Panc1 (cell line): Measurements from ENCODE around the gene ELAVL4. TPM values are rescaled to one million over a fixed set of nuclear protein-coding genes. Genes with fewer than 3 reads are reported as not detected.

ENCODE experiments used
- ATAC-seq: fragments of 200-7000 bp; cut with Tn5 transposase; 2 replicates; pipeline ENCODE4 v1.9.1; 2020; ENCODE audit warnings: mild to moderate bottlenecking, moderate library complexity
- BruUV-seq: library from RNA; stranded (reverse); fragments of 400-500 nt; replicated peaks from 2 replicates; lab custom pipeline; 2021; lab: Mats Ljungman, UMichigan
- CTCF ChIA-PET: fragments of 300-600 bp; sonication (Branson Sonifier 250); formaldehyde crosslinking; loops from one replicate; lab custom pipeline; 2022; ENCODE audit warnings: antibody characterized with exemption; lab: Charles Lee
- POLR2A ChIA-PET: fragments of 300-600 bp; sonication (Branson Sonifier 250); formaldehyde crosslinking; loops from one replicate; lab custom pipeline; 2022; ENCODE audit warnings: antibody characterized with exemption; lab: Charles Lee
- DNase-seq: peaks from one replicate; pipeline ENCODE4 v3.0.0-alpha.2; 2010; ENCODE audit warnings: low read depth, low spot score
- H3K27ac ChIP-seq: 2 replicates; pipeline ENCODE4 v1.5.1; 2011; ENCODE audit warnings: mild to moderate bottlenecking, low read length, inconsistent platforms
- H3K27me3 ChIP-seq: fragments of 200-500 bp; sonication (Bioruptor generic); 2 replicates; pipeline ENCODE4 v1.6.0; 2014; ENCODE audit warnings: low read length, inconsistent platforms; ENCODE audit not compliant: control insufficient read depth, insufficient read depth
- H3K36me3 ChIP-seq: fragments of 200-500 bp; sonication (Bioruptor generic); 2 replicates; pipeline ENCODE4 v1.5.1; 2014; ENCODE audit warnings: inconsistent platforms, mild to moderate bottlenecking, low read length, moderate library complexity; ENCODE audit not compliant: control insufficient read depth, insufficient read depth
- H3K4me1 ChIP-seq: 2 replicates; pipeline ENCODE4 v1.5.1; 2011; ENCODE audit warnings: inconsistent platforms, mild to moderate bottlenecking, low read length, moderate library complexity; ENCODE audit not compliant: control insufficient read depth, insufficient read depth
- H3K4me3 ChIP-seq, 2 experiments: 2 replicates each; pipeline ENCODE4 v1.5.1; 2011 to 2012; ENCODE audit warnings: low read depth in 2 of 2, low read length in 2 of 2, mild to moderate bottlenecking in 2 of 2, inconsistent platforms in 1 of 2, moderate library complexity in 1 of 2
- H3K9me3 ChIP-seq: fragments of 200-500 bp; sonication (Bioruptor generic); 2 replicates; pipeline ENCODE4 v1.5.1; 2014; ENCODE audit warnings: low read depth, mild to moderate bottlenecking, inconsistent platforms, low read length, moderate library complexity; ENCODE audit not compliant: control insufficient read depth, insufficient read depth
- POLR2AphosphoS5 ChIP-seq: IDR thresholded peaks from 2 replicates; pipeline ENCODE4 v1.6.1; 2012; ENCODE audit warnings: mild to moderate bottlenecking, low read depth, low read length, moderate library complexity
- SIN3A ChIP-seq: IDR thresholded peaks from 2 replicates; pipeline ENCODE4 v1.6.1; 2012; ENCODE audit warnings: low read depth, mild to moderate bottlenecking, low read length, moderate library complexity, borderline replicate concordance; ENCODE audit not compliant: insufficient read depth
- TCF7L2 ChIP-seq: IDR thresholded peaks from 2 replicates; pipeline ENCODE4 v1.6.1; 2011; ENCODE audit warnings: mild to moderate bottlenecking, low read depth, low read length, inconsistent platforms
- in situ Hi-C: cut with HindIII; loops from 2 replicates; pipeline ENCODE4 v1.10.0; 2016; ENCODE audit warnings: low sequenced_read_pairs, low pct_unique_long_range_greater_than_20kb
- intact Hi-C: fragments of 100-400 bp; cut with micrococcal nuclease; formaldehyde crosslinking; loops from one replicate; pipeline ENCODE4 v1.10.0; 2022; ENCODE audit not compliant: unreplicated experiment
- total RNA-seq: library from RNA; stranded (reverse); gene quantifications from one replicate; pipeline ENCODE4 v1.2.1, GENCODE V29; 2021; ENCODE audit not compliant: unreplicated experiment
- TF ChIP-seq, protein P1 (sequence below): fragments of 450-650 bp; IDR thresholded peaks from 2 replicates; pipeline ENCODE4 v1.5.1; 2017; ENCODE audit warnings: mild to moderate bottlenecking
- TF ChIP-seq, protein P2 (sequence below), 2 experiments: IDR thresholded peaks; 2 replicates each; pipeline ENCODE4 v1.6.1; 2011 to 2012; ENCODE audit warnings: low read depth in 2 of 2, control low read depth in 1 of 2, low read length in 1 of 2, mild to moderate bottlenecking in 1 of 2, moderate library complexity in 1 of 2; ENCODE audit not compliant: insufficient read depth in 1 of 2

The ELAVL4 gene
- total RNA-seq, 1 experiment from 2014 or later = not detected

GRCh38 chr1:50109116-50109515 lies 396 bp downstream of the ELAVL4 start:
- no peak for DNase-seq
- no TSS peak for BruUV-seq
- H3K36me3 ChIP-seq = no peaks in the 10 kb centered on the region
- in situ Hi-C loops (no loop called here), intact Hi-C loops (no loop called here)
- H3K27me3 ChIP-seq = peaks cover 19% of the 10 kb centered on the region
- H3K4me1 ChIP-seq = no peaks in the 10 kb centered on the region
- TF ChIP-seq TCF7L2 (no peak), SIN3A (no peak), POLR2AphosphoS5 (no peak)
- TF ChIP-seq, protein P1, sequence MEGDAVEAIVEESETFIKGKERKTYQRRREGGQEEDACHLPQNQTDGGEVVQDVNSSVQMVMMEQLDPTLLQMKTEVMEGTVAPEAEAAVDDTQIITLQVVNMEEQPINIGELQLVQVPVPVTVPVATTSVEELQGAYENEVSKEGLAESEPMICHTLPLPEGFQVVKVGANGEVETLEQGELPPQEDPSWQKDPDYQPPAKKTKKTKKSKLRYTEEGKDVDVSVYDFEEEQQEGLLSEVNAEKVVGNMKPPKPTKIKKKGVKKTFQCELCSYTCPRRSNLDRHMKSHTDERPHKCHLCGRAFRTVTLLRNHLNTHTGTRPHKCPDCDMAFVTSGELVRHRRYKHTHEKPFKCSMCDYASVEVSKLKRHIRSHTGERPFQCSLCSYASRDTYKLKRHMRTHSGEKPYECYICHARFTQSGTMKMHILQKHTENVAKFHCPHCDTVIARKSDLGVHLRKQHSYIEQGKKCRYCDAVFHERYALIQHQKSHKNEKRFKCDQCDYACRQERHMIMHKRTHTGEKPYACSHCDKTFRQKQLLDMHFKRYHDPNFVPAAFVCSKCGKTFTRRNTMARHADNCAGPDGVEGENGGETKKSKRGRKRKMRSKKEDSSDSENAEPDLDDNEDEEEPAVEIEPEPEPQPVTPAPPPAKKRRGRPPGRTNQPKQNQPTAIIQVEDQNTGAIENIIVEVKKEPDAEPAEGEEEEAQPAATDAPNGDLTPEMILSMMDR = no peak
- TF ChIP-seq, protein P2, sequence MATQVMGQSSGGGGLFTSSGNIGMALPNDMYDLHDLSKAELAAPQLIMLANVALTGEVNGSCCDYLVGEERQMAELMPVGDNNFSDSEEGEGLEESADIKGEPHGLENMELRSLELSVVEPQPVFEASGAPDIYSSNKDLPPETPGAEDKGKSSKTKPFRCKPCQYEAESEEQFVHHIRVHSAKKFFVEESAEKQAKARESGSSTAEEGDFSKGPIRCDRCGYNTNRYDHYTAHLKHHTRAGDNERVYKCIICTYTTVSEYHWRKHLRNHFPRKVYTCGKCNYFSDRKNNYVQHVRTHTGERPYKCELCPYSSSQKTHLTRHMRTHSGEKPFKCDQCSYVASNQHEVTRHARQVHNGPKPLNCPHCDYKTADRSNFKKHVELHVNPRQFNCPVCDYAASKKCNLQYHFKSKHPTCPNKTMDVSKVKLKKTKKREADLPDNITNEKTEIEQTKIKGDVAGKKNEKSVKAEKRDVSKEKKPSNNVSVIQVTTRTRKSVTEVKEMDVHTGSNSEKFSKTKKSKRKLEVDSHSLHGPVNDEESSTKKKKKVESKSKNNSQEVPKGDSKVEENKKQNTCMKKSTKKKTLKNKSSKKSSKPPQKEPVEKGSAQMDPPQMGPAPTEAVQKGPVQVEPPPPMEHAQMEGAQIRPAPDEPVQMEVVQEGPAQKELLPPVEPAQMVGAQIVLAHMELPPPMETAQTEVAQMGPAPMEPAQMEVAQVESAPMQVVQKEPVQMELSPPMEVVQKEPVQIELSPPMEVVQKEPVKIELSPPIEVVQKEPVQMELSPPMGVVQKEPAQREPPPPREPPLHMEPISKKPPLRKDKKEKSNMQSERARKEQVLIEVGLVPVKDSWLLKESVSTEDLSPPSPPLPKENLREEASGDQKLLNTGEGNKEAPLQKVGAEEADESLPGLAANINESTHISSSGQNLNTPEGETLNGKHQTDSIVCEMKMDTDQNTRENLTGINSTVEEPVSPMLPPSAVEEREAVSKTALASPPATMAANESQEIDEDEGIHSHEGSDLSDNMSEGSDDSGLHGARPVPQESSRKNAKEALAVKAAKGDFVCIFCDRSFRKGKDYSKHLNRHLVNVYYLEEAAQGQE (IDR thresholded peaks at IDR 0.05; ENCODE audit: insufficient read depth in 1 of 2, low read depth in 2 of 2, low read length in 1 of 2) = no peak
- CTCF ChIA-PET = no interaction called here
- H3K9me3 ChIP-seq = no peaks in the 10 kb centered on the region
- no peak overlapping the region for H3K27ac ChIP-seq
- ATAC-seq = no peak
- POLR2A ChIA-PET = no interaction called here
- H3K4me3 ChIP-seq = no peak overlapping the region

DNA sequence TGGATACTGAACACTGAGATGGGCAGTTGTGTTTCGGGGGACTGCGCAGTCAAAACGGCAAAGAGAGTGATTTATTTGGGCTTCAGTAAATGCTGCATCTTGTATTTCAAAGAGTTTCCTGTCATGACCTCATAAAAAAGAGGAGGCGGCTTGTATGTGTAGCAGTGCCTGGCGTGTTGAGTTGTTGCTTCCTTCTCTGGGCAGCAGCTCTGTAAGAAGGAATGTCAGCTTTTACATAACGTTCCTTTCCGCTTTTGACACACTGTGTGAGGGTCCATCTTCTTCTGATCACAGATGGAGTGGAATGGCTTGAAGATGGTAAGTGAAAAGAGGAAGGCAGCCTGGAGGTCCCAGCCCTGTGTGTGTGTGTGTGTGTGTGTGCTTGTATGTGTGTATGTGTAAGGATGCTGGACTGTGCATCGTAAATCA lies 941 bp downstream of the ELAVL4 start:
- TF ChIP-seq TCF7L2 = no peak
- TF ChIP-seq, protein P1 = no peak
- TF ChIP-seq SIN3A = no peak
- no peak for TF ChIP-seq POLR2AphosphoS5
- TF ChIP-seq, protein P2 (IDR thresholded peaks at IDR 0.05; ENCODE audit: insufficient read depth in 1 of 2, low read depth in 2 of 2, low read length in 1 of 2) = no peak
- intact Hi-C loops = no loop called here
- BruUV-seq = no TSS peak
- no peaks in the 10 kb centered on the region for H3K9me3 ChIP-seq
- ATAC-seq (no peak), DNase-seq (no peak)
- no peak overlapping the region for H3K27ac ChIP-seq
- in situ Hi-C loops = no loop called here
- ChIA-PET CTCF (no interaction called here), POLR2A (no interaction called here)
- no peaks in the 10 kb centered on the region for H3K4me1 ChIP-seq
- no peak overlapping the region; a peak in 1 of 4 replicates for H3K4me3 ChIP-seq
- peaks cover 18% of the 10 kb centered on the region for H3K27me3 ChIP-seq
- no peaks in the 10 kb centered on the region for H3K36me3 ChIP-seq
